Measurements from ENCODE around the gene NR0B2. TPM values are rescaled to one million over a fixed set of nuclear protein-coding genes. Genes with fewer than 3 reads are reported as not detected.

Gene NR0B2
- total RNA-seq, 4 donors from 2014 or later: not detected

GRCh38 chr1:26922431-26922729 is 8.6 kb upstream of the NR0B2 start:
- Histone ChIP-seq H3K4me1 (no peaks in the 10 kb centered on the region), H3K9me3 (no peaks in the 10 kb centered on the region), H3K27ac (peak overlapping the region; percentile 85 to 94), H3K36me3 (no peaks in the 10 kb centered on the region), H3K4me3 (peak overlapping the region; percentile 88 to 100), H3K27me3 (no peaks in the 10 kb centered on the region)
- TF ChIP-seq, protein P1, sequence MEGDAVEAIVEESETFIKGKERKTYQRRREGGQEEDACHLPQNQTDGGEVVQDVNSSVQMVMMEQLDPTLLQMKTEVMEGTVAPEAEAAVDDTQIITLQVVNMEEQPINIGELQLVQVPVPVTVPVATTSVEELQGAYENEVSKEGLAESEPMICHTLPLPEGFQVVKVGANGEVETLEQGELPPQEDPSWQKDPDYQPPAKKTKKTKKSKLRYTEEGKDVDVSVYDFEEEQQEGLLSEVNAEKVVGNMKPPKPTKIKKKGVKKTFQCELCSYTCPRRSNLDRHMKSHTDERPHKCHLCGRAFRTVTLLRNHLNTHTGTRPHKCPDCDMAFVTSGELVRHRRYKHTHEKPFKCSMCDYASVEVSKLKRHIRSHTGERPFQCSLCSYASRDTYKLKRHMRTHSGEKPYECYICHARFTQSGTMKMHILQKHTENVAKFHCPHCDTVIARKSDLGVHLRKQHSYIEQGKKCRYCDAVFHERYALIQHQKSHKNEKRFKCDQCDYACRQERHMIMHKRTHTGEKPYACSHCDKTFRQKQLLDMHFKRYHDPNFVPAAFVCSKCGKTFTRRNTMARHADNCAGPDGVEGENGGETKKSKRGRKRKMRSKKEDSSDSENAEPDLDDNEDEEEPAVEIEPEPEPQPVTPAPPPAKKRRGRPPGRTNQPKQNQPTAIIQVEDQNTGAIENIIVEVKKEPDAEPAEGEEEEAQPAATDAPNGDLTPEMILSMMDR (IDR thresholded peaks at IDR 0.05): no peak
- TF ChIP-seq POLR2A (IDR thresholded peaks at IDR 0.05): no peak
- DNase-seq: no peak
- intact Hi-C loops (cut with DNase I; ENCODE audit: low total_unique reads): no loop called here

DNA sequence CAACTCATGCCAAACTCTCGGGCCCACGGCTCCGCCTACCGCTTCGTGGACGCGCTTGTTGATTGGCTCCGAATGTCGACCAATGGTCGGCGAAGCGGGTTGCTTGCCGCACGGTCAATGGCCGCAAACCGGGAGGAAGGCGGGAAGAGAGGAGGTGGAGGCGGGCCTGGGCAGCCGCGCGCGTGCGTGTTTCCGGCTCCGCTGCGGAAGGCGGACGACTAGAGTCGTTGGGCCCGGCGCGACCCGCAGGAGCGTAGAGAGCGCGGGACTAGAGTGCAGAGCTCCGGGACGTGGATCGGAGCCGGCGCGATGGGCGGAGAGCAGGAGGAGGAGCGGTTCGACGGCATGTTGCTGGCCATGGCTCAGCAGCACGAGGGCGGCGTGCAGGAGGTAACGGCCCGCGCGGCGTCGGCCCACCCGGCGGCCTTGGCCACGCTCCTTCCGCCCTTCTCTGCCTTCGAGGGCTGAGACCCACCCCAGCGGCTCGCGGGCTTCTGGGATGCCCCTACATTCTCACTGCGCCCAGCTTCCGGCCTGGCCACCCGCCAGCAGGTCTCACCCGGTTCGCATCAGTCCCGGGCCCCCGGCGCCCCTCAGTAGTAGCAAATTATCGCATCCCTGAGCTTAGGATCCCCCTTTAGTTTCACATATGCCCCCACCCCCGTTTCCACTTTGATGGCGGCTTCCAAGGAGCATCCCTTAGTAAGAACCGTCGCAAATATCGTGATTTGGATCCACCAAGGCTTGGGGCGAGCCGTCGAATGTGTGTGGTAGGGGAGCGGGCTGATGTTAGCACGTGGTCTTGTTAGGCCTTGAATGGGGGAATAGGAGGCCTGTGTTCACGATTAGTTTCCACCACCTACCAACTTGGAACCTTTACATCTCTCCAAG is 8.0 kb upstream of the NR0B2 start, which contains the start of gene NUDC:
Gene NUDC (plus strand): TSS at position 204 of the 891 bp plus-strand sequence. CDS start 106 bp downstream, at position 310.
- H3K27ac ChIP-seq: peak within 1 kb of the TSS; percentile 85 to 94
- H3K4me3 ChIP-seq: peak within 1 kb of the TSS; percentile 88 to 100
- intact Hi-C loops (cut with DNase I; ENCODE audit: low total_unique reads): no loop called here
- DNase-seq: peak; percentile 95 to 97
- no peaks in the 10 kb centered on the region for H3K4me1 ChIP-seq
- H3K9me3 ChIP-seq: no peaks in the 10 kb centered on the region
- no peaks in the 10 kb centered on the region for H3K36me3 ChIP-seq
- TF ChIP-seq POLR2A (IDR thresholded peaks at IDR 0.05): peak; percentile 86 to 91
- TF ChIP-seq, protein P1 (IDR thresholded peaks at IDR 0.05): no peak
- H3K27me3 ChIP-seq: no peaks in the 10 kb centered on the region

DNA sequence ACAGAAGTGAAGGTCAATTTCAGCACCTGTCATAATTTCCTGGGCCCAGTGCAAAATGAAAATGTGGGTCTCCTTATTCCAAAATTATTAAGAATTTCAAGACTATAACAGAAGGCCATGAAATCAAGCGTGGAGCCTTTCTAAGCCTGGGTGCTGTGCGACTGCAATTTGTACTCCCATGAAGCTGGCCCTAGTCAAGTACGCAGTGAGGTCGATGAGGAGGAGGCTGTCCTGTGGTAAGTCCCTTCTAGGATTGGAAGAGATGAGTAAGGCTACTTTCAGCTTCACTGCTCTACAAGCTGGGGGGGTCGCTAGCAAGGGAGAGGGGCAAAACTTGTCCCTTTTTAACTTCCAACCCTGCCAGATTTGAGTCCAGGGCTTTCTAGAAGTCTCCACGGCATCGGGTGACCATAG is 7.4 kb upstream of the NR0B2 start:
- Histone ChIP-seq H3K4me3 (peak overlapping the region; percentile 88 to 100), H3K27me3 (no peaks in the 10 kb centered on the region), H3K9me3 (no peaks in the 10 kb centered on the region), H3K36me3 (no peaks in the 10 kb centered on the region), H3K27ac (peak overlapping the region; percentile 72 to 94), H3K4me1 (no peaks in the 10 kb centered on the region)
- no peak for TF ChIP-seq POLR2A (IDR thresholded peaks at IDR 0.05)
- TF ChIP-seq, protein P1 (IDR thresholded peaks at IDR 0.05): no peak
- DNase-seq: no peak
- intact Hi-C loops (cut with DNase I; ENCODE audit: low total_unique reads): no loop called here

DNA sequence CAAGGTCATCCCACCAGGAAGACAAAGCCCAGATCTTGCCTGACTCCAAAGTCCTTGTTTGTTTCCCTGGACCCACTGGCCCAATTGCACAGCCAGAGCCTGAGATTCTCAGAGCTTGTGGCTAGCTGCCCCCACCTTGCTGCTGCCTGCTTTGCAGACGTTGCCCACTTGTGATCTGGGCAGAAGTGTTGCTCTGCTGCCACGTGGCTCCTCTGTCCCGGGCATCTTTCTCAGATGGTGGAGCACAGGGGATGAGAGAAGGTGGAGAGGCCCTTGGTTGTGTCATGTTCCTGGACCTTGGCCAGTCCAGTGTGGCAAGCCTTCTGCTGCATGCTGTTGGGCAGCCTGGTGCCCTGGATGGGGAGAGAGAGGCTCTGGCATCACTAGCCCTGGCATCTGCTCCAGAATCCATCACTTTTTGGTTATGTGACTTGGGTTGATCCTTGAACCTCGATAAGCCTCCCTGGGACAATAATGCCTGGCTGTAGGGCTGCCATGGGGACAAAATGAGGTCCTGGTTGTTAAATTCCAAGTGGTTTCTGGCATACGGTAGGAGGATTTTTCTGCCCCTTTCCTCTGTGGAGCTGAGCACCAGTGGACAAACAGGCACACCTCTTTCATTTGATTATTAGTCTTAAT is 1.5 kb upstream of the NR0B2 start:
- DNase-seq: no peak
- Histone ChIP-seq H3K27me3 (no peaks in the 10 kb centered on the region), H3K4me1 (no peaks in the 10 kb centered on the region), H3K36me3 (no peaks in the 10 kb centered on the region), H3K27ac (no peak overlapping the region), H3K4me3 (no peak overlapping the region), H3K9me3 (no peaks in the 10 kb centered on the region)
- intact Hi-C loops (cut with DNase I; ENCODE audit: low total_unique reads): no loop called here
- TF ChIP-seq, protein P1 (IDR thresholded peaks at IDR 0.05): no peak
- no peak for TF ChIP-seq POLR2A (IDR thresholded peaks at IDR 0.05)

DNA sequence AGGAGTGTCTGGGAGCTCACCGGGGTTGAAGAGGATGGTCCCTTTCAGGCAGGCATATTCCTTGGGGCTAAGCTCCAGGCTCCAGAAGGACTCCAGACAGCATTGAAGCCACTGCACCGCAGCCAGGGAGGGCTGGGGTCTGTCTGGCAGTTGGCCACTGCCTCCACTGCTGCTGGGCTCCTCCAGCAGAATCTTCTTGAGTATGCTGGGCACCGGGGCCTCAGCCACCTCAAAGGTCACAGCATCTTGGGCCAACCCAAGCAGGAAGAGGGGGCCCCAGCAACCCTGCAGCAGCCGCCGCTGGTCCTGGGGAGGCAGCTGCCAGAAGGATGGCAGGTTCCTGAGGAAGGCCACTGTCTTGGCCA is 404 bp downstream of the NR0B2 start:
- DNase-seq: no peak
- H3K4me3 ChIP-seq: no peak overlapping the region
- no peak for TF ChIP-seq POLR2A (IDR thresholded peaks at IDR 0.05)
- TF ChIP-seq, protein P1 (IDR thresholded peaks at IDR 0.05): no peak
- H3K9me3 ChIP-seq: no peaks in the 10 kb centered on the region
- H3K36me3 ChIP-seq: no peaks in the 10 kb centered on the region
- no peak overlapping the region for H3K27ac ChIP-seq
- no peaks in the 10 kb centered on the region for H3K27me3 ChIP-seq
- H3K4me1 ChIP-seq: no peaks in the 10 kb centered on the region
- intact Hi-C loops (cut with DNase I; ENCODE audit: low total_unique reads): no loop called here

All from uterus (tissue), 4 donors.